Peyer's patch (tissue), 4 donors: Measurements from ENCODE around the gene PLPPR5. TPM values are rescaled to one million over a fixed set of nuclear protein-coding genes. Genes with fewer than 3 reads are reported as not detected.
"Not testable (repeated sequence)": the region's sequence is repeated elsewhere in the genome, so short reads cannot be mapped to it uniquely, and the experiment has no call there.

Experiments used
- DNase-seq, 3 donors: peaks; one replicate each; pipeline ENCODE4 v3.0.0-alpha.2; 2017 to 2019
- H3K27ac ChIP-seq, 4 donors: fragments of 200-600 bp; sonication (generic); one replicate each; pipeline ENCODE4 v1.5.1; 2016 to 2019
- H3K27me3 ChIP-seq, 2 donors: fragments of 200-600 bp; sonication (generic); one replicate each; pipeline ENCODE4 v1.5.1; 2019
- H3K36me3 ChIP-seq, 3 donors: fragments of 200-600 bp; sonication (generic); one replicate each; pipeline ENCODE4 v1.5.1; 2016 to 2019
- H3K4me1 ChIP-seq, 4 donors: fragments of 200-600 bp; sonication (generic); one replicate each; pipeline ENCODE4 v1.5.1; 2016 to 2019
- H3K4me3 ChIP-seq, 4 donors: fragments of 200-600 bp; sonication (generic); 1 replicate in 3 of 4; 2 replicates in 1 of 4; pipeline ENCODE4 v1.5.1; 2016 to 2019; ENCODE audit warnings: mild to moderate bottlenecking in 1 of 4
- H3K9me3 ChIP-seq, 4 donors: fragments of 200-600 bp; sonication (generic); one replicate each; pipeline ENCODE4 v1.5.1; 2016 to 2019; ENCODE audit warnings: mild to moderate bottlenecking in 1 of 4
- POLR2A ChIP-seq, 2 donors: fragments of 450-650 bp; IDR thresholded peaks; one replicate each; pipeline ENCODE4 v1.5.1; 2017; ENCODE audit warnings: antibody characterized with exemption in 2 of 2, mild to moderate bottlenecking in 2 of 2, moderate library complexity in 2 of 2
- total RNA-seq, 4 donors: library from RNA; depleted of rRNA; stranded (reverse); fragments of >200 nt; gene quantifications; one replicate each; pipeline ENCODE4 v1.1.0, GENCODE V29; 2016
- TF ChIP-seq, protein P1 (sequence below), 6 experiments: fragments of 450-650 bp in 4 of 6; fragments of 200-600 bp in 2 of 6; sonication (generic) in 1 of 6; IDR thresholded peaks; one replicate each; pipeline ENCODE4 v1.5.1; 2017 to 2019; ENCODE audit warnings: antibody characterized with exemption in 6 of 6, mild to moderate bottlenecking in 3 of 6, moderate library complexity in 1 of 6

The PLPPR5 gene
- total RNA-seq, 4 donors from 2014 or later, result not detected

GRCh38 chr1:98887507-98887906 lies 117.2 kb downstream of the PLPPR5 start:
- no peak overlapping the region for H3K27ac ChIP-seq
- H3K36me3 ChIP-seq, result no peaks in the 10 kb centered on the region
- no peaks in the 10 kb centered on the region for H3K27me3 ChIP-seq
- DNase-seq, result no peak
- no peak overlapping the region for H3K4me3 ChIP-seq
- no peaks in the 10 kb centered on the region for H3K9me3 ChIP-seq
- TF ChIP-seq, protein P1, sequence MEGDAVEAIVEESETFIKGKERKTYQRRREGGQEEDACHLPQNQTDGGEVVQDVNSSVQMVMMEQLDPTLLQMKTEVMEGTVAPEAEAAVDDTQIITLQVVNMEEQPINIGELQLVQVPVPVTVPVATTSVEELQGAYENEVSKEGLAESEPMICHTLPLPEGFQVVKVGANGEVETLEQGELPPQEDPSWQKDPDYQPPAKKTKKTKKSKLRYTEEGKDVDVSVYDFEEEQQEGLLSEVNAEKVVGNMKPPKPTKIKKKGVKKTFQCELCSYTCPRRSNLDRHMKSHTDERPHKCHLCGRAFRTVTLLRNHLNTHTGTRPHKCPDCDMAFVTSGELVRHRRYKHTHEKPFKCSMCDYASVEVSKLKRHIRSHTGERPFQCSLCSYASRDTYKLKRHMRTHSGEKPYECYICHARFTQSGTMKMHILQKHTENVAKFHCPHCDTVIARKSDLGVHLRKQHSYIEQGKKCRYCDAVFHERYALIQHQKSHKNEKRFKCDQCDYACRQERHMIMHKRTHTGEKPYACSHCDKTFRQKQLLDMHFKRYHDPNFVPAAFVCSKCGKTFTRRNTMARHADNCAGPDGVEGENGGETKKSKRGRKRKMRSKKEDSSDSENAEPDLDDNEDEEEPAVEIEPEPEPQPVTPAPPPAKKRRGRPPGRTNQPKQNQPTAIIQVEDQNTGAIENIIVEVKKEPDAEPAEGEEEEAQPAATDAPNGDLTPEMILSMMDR (IDR thresholded peaks at IDR 0.05), result no peak
- TF ChIP-seq POLR2A (IDR thresholded peaks at IDR 0.05), result no peak
- H3K4me1 ChIP-seq, result no peaks in the 10 kb centered on the region

GRCh38 chr1:98884864-98885263 lies 119.8 kb downstream of the PLPPR5 start:
- Histone ChIP-seq H3K4me1 (no peaks in the 10 kb centered on the region), H3K36me3 (no peaks in the 10 kb centered on the region), H3K27ac (no peak overlapping the region), H3K27me3 (no peaks in the 10 kb centered on the region), H3K9me3 (no peaks in the 10 kb centered on the region), H3K4me3 (no peak overlapping the region)
- DNase-seq, result no peak
- TF ChIP-seq, protein P1 (IDR thresholded peaks at IDR 0.05), result no peak
- TF ChIP-seq POLR2A (IDR thresholded peaks at IDR 0.05), result no peak

DNA sequence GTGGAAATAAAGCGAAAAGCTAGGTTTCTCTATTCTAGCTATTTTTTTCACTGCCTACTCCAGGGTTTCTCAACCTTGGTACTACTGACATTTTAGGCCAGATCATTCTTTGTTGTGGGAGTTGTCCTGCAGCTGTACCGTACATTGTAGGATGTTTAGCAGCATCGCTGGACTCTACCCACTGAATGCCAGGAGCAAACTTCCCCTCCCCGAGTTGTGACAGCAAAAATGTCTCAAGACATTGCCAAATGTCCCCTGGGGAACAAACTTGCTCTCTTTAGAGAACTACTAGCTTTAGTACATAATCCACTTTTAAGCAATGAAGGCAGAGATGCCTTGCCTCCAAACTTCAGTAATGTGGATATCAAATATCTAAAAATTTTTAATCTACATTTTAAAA lies 122.8 kb downstream of the PLPPR5 start:
- Histone ChIP-seq H3K27ac (no peak overlapping the region), H3K9me3 (no peaks in the 10 kb centered on the region), H3K27me3 (no peaks in the 10 kb centered on the region), H3K4me3 (no peak overlapping the region), H3K4me1 (no peaks in the 10 kb centered on the region), H3K36me3 (no peaks in the 10 kb centered on the region)
- no peak for TF ChIP-seq POLR2A (IDR thresholded peaks at IDR 0.05)
- TF ChIP-seq, protein P1 (IDR thresholded peaks at IDR 0.05), result no peak
- DNase-seq, result no peak

DNA sequence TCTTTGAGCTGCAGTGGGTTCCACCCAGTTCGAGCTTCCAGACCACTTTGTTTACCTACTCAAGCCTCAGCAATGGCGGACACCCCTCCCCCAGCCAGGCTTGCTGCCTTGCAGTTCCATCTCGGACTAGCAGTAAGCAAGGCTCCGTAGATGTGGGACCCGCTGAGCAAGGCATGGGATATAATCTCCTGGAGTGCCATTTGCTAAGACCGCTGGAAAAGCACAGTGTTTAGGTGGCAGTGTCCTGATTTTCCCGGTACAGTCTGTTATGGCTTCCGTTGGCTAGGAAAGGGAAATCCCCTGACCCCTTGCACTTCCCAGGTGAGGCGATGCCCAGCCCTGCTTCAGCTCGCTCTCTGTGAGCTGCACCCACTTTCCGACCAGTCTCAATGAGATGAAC lies 123.4 kb downstream of the PLPPR5 start:
- H3K36me3 ChIP-seq, H3K4me3 ChIP-seq, H3K4me1 ChIP-seq, DNase-seq, H3K27me3 ChIP-seq, H3K9me3 ChIP-seq, H3K27ac ChIP-seq: not testable (repeated sequence)

- Histone ChIP-seq H3K36me3 (no peaks in the 10 kb centered on the region), H3K4me1 (no peaks in the 10 kb centered on the region), H3K4me3 (no peak overlapping the region), H3K27ac (no peak overlapping the region), H3K27me3 (no peaks in the 10 kb centered on the region), H3K9me3 (no peaks in the 10 kb centered on the region)
- DNase-seq, result no peak
- TF ChIP-seq, protein P1 (IDR thresholded peaks at IDR 0.05), result no peak
- no peak for TF ChIP-seq POLR2A (IDR thresholded peaks at IDR 0.05)
Measured at GRCh38 chr1:98874828-98875227, 129.8 kb downstream of the PLPPR5 start.

DNA sequence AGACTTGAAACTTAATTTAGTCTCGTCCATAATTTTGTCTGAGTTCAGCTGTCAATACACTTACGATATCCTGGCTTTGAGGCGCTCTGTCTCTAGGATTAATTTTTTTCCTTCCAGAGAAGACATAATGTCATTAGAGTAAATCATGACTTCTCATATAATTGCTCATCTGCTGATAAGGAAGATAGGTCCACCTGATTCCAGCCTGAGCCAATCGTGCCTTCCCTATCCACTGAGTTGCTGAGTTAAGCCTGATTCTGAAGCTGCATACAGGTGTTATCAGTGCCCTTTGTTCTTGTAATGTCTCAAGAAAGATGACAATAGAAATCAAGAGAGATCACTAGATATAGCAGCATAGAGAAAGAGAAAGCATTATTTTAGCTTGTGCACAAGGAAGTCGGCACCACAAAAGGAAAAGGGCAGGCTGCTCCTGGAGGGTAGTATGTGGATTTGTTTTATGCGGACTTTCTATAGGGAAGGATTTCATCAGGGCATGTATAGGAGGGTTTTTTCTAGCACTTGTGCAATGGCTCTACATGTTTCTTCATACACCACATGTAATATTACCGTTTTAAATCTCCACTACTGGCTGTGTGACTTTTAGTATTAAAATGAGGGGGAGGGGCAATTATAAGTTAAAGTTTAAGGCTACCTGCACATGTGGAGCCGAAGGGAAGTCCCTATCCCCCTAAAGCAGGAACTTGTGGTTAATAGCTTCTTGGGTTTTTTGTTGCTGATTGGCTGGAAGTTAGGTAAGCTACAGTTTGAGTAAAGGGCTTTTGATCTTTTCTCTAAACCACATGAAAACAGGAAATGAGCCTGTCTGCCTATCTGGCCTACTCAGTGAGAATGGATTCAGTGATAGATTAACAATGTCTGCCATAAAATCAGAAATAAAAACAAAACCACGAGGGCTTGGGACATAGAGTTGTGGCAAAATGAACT lies 133.4 kb downstream of the PLPPR5 start:
- no peaks in the 10 kb centered on the region for H3K9me3 ChIP-seq
- H3K4me1 ChIP-seq, result no peaks in the 10 kb centered on the region
- H3K27ac ChIP-seq, result peak overlapping the region in 3 of 4 donors; percentile 47 to 58 (median 57)
- no peaks in the 10 kb centered on the region for H3K27me3 ChIP-seq
- DNase-seq, result peak in 2 of 3 donors; percentile 31 to 50
- H3K36me3 ChIP-seq, result no peaks in the 10 kb centered on the region
- no peak overlapping the region for H3K4me3 ChIP-seq
- TF ChIP-seq, protein P1 (IDR thresholded peaks at IDR 0.05), result no peak
- TF ChIP-seq POLR2A (IDR thresholded peaks at IDR 0.05), result no peak
